HG03439 (cell line): Measurements from ENCODE around the gene ARHGAP19.

Experiments used
- ATAC-seq: cut with Tn5 transposase; IDR thresholded peaks from one replicate; pipeline ENCODE4 v1.9.1; 2021; ENCODE audit warnings: mild to moderate bottlenecking, moderate library complexity; ENCODE audit not compliant: unreplicated experiment

Gene ARHGAP19

DNA sequence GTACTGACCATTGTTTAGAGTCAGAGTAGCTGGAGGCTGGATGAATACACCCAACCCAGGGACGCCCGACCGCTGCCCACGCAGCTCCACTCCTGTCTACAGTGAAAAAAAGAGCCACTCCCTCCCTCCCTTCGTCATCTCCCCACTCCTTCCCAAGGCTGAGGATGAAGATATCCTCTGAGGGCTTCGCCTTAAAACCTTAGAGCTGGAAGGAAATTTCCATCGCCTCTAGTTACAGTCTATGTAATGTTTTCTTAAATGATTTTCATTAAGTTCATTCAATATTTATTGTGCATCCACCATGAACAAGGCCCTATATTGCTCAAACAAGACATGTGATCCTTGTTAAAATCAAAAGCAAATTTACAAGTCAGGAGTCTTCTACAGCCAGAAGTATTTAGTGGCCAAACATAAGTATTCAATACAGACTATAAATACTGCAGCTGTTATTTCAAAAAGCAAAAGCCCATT, 95.4 kb downstream of the ARHGAP19 start:
- ATAC-seq: no peak

- ATAC-seq: no peak
These were observed 96.0 kb downstream of the ARHGAP19 start for GRCh38 chr10:97196223-97197029.

DNA sequence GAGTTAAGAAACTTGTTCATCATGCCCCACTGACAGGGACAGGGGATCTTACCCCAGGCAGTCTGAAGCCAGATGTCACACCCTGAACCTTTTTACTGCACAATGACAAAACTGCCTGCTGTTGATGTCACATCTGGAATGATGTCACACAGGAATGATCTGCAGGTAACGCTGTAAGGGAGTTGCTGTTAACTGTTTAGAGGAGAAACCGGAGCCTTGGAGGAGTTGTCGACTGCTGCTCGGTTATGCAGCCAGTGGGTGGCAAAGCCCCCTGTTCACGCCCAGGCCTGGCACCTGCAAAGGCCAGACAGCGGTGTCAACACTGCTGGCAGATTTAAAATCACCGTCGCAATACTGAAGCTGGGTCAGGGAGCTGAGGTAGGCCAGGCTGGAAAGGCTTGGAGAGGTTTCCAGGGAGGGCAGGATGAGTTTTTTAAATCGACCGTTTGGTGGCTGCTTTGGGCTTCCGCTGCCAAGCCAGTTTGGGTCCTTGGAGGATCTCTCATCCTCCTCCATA, 96.7 kb downstream of the ARHGAP19 start:
- ATAC-seq: no peak

DNA sequence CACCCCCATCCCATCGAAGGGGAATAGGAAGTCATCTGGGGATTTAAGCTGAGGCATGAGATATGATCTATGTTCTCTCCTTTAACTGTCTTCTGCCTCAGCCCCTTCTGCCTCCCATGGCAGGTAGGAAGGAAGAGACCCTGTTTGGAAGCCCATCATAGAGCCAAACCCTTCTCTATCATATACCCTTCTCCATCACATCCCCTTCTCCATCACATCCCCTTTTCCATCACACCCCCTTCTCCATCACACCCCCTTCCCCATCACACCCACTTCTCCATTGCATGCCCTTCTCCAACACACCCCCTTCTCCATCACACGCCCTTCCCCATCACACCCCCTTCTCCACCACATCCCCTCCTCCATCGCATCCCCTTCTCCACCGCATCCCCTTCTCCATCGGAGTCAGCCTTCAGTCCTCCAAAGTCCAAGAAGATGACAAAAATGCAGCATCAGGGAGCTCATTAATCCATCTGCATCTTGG, 99.4 kb downstream of the ARHGAP19 start:
- ATAC-seq: no peak

DNA sequence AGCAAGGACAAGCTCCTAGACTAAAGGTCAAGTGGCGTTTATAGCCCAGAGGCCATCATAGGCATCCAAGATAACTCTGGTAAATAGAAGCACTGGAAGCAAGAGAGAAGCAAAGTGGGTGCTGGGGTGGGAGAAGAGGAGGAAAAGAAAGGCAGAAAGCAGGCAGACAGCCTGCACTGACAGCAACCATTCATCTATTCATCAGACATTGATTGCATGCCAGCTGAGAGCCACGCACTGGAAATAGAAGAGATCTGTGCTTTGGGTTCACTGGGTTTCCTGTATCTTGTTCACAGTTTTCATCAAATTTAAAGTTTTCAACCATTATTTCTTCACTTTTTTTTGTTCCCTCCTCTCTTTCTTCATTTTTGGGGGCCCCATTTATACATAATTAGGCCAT, 102.0 kb downstream of the ARHGAP19 start:
- ATAC-seq: no peak

- ATAC-seq: no peak
These were observed 104.2 kb downstream of the ARHGAP19 start for GRCh38 chr10:97188261-97188711.

DNA sequence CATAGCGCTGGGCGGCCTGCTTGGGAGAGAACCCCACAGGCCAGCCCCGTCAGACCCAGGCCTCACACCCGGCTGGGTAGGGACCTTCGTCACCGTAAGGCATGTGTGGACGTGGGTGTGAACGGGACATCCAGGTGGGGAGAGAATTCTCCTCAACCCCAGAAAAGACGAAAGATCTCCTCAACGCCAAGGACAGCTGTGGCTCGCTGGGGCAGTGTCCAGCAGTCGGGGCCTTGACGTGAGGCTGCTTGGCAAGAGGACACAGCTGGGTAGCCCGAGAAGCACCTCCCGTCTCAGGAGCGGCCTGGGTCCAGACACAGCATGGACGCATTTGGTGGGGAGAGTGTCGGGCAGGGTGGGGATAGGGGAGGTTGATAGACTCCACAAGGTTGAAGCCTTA, 105.5 kb downstream of the ARHGAP19 start:
- ATAC-seq: no peak

DNA sequence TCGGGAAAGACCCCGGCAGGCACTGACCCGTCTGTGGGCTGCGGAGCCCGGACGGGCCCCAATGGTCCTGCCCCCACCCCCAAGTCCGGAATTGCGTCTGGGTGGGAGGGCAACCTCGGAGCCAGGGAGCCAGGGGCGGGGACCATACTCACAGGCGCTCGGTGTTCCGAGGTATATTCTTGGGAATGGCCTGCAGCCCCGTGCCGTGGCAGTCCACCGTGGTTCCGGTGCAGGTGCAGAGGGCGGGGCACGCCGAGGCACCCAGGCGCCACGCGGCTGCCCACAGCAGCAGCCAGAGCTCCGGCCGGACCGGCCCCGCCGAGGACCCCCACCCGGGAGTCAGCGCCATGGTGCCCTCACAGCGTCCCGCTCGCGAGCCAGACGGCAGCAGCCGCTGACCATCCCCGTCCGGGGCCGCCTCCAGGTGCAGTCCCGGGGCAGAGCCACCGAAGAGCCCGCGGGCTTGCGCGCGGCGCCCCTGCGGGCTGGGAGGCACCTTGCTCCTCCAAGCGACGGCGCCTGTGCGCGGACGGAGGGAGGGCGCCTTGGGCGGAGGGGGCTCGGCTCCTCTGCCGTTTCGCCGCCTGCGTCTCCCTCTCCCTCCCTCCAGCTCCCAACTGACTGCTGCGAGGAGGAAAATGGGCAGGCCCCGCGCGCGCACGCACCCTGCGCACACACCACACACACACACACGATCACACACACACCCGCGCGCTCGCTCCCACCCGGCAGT, 106.9 kb downstream of the ARHGAP19 start, which contains the start of gene SLIT1:
Gene SLIT1, minus strand, starts transcription at position 634 of the 733 bp plus-strand sequence. Its CDS starts 285 bp downstream, at position 349.
- no peak for ATAC-seq

- ATAC-seq: no peak
These were observed 107.5 kb downstream of the ARHGAP19 start for GRCh38 chr10:97184971-97185325.

DNA sequence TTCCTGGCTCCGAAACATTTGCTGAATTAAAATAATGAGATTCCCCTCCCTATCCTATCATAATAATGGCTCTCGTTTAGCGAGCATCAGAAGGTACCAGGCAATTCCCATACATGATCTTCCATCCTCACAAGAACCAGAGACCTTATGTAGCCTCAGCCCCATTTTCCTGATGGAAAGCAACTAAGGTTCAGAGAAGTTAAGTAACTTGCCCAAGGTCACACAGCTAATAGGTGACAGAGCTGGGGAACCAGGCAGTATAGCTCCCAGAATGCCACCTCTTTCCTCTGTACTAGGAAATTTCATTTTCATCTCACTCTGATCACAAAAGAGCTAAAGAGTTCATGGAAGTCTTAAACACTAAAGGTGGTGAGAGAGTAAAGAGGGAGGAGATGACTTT, 109.1 kb downstream of the ARHGAP19 start:
- no peak for ATAC-seq

DNA sequence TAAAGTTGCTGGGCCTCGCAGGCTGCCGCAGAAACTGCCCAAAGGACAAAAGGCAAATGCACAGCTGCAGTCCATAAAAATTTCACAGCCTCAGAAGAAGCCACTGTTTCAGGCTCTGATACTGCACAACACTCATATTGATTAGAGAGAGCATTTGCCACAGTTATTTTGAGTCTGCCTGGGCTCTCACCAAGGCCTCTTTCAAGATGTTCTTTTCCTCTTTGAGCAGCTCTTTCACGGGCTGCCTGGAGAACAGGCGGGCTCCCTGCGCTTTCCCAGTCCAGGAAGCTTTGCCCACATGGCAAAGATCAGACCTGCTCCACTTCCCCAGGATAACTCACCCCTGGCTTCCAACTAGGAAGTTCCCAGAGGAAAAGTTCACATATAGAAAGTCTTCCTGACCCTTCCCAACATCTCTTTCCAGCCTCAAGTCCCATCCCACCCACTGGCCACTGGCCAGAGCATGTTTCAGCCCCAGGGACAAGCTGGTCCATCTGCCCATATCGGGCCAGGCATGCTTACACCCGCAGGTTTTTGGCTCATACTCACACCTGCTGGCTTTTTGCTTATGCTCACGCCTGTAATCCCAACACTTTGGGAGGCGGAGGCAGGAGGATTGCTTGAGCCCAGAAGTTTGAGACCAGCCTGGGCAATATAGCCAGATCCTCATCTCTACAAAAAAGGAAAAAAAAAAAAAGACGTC, 110.0 kb downstream of the ARHGAP19 start:
- ATAC-seq: no peak

- ATAC-seq: no peak
These were observed 111.5 kb downstream of the ARHGAP19 start for GRCh38 chr10:97180986-97181385.

GRCh38 chr10:97180363-97180755, 112.1 kb downstream of the ARHGAP19 start:
- ATAC-seq: no peak

DNA sequence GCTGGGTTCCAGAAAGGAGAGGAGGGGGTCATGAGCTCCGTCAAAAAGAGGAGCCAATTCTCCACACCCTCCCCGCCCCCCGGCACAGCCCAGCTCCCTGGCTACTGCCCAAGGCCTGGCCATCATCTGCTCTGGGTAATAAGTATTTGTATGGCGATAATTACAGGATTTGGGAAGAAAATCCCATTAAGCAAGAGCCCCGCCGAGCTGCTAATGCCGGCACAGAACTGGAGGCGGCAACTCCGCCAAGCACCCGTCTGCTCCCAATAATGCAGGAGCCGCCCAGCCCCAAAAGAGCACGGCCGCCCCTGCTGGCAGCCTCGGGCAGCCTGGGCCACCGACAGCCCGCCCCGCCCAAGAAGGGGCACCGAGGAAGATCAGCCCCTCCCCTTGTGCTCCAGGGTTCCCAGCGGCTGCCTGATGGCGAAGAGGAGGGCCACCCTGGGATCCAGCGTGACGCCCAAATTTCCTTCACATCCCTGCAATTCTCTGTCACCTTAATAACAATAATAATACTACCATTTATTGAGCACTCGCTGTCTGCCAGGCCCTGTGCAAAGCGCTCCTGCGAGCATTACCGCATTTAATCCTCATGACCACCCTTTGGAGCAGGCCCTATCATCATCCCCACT, 112.6 kb downstream of the ARHGAP19 start:
- no peak for ATAC-seq

DNA sequence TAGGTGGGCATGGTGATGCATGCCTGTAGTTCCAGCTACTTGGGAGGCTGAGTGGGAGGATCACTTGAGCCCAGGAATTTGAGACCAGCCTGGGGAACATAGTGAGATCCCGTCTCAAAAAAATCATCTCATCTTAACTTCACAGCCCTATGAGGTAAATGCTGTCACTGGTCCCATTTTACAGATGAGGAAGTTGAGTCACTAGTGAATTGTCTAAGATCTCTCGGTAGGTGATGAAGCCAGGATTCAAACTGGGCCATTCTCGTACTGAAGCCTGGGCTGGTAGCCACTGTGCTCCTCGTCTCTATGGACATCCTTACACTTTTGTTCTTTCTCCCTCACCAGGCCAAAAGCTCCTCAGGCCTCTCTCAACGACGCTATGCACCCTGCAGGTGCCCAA, 113.1 kb downstream of the ARHGAP19 start:
- ATAC-seq: no peak

DNA sequence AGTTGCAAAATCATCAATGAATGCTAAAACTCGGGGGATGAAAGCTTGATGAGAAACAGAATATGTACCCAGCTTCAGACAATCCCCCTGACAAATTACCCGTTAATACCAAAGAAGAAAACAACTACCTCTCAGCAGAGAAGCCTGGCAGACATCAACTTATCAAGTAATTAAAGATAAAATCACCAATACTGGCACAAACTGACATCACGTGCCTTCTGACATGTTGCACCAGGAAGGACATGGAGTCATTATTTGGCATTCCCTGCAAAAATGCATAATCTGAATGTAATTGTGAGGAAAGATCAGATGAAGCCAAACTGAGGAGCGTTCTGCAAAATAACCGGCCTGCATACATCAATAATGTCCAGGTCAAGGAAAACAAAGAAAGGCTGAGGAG, 114.4 kb downstream of the ARHGAP19 start:
- ATAC-seq: no peak

- no peak for ATAC-seq
These were observed 116.2 kb downstream of the ARHGAP19 start for GRCh38 chr10:97176226-97176625.

DNA sequence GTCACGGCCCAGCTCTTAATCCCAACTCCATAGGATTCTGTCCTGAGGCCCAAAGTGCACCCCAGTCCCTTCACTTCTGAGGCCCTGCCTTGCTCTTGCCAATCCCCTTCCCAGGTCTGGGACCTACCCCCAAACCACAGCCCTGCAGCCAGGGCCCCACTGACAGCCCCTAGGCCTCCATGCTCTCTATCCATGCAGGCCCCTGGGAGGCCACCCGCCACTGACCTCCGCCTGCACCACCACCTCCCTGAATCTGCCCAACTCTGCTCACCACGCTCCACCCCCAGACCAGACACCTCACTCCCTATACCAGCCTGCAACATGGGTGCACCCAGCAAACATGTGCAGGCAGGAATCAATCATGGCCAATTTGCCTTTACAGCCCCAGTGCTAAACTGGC, 116.9 kb downstream of the ARHGAP19 start:
- ATAC-seq: no peak

DNA sequence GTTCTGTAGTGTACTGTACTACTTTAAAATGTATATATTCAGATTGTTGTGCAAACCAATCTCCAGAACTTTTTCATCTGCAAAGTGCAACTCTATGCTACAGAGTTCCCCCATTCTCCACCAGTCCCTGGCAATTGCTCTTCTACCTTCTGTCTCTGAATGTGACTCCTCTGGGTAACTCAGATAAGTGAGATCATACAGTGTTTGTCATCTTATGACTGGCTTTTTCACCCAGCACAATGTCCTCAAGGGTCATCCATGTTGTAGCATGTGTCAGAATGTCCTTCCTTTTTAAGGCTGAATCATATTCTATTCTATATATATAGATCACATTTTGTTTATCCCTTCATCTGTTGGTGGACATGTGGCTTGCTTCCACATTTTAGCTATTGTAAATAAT, 117.5 kb downstream of the ARHGAP19 start:
- ATAC-seq: no peak

DNA sequence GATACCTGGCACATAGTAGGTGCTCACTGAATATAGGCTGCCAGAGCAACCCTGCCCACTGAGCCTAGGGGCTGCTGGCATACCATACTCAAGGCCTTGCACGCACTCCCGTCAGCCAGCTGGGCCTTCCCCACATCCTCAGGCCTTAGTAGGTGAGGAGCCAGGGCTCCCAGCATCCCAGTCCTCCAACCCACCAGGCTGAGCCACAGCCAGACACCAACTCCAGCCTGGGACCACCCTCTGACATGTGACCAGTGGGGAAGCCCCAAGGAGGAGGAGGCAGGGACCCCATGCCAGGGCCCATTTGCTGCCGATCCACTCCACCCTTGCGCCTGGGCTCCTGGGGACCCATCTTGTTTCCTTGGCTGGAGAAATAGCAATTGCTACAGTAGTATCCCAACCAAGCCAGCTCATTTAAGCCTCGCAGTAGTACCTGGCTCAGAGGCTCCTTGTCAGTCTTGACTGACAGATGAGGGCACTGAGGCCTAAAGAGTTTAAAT, 118.1 kb downstream of the ARHGAP19 start:
- ATAC-seq: no peak
